Endothelial cell of umbilical vein (primary cell): ENCODE data around the gene TEX12. TPM values are rescaled to one million over a fixed set of nuclear protein-coding genes. Genes with fewer than 3 reads are reported as not detected.

Experiments
- BruUV-seq: library from RNA; stranded (reverse); fragments of 400-500 nt; replicated peaks from 2 replicates; lab custom pipeline; 2021; lab: Mats Ljungman, UMichigan
- CTCF ChIA-PET: fragments of 300-600, 350-600 bp; sonication (Branson Sonifier 250); formaldehyde crosslinking; loops from one replicate; lab custom pipeline; 2021; ENCODE audit warnings: antibody characterized with exemption, inconsistent platforms; lab: Charles Lee
- POLR2A ChIA-PET: fragments of 300-600, 350-600 bp; sonication (Branson Sonifier 250); formaldehyde crosslinking; loops from one replicate; lab custom pipeline; 2021; ENCODE audit warnings: antibody characterized with exemption, inconsistent platforms; lab: Charles Lee
- DNase-seq: peaks from one replicate; pipeline ENCODE4 v3.0.0-alpha.2; 2011; ENCODE audit warnings: low read depth, low spot score
- FAIRE-seq: peaks from 2 replicates; lab custom pipeline; 2011; peaks lifted over from hg19 to GRCh38; lab: Jason Lieb, UNC
- H2AFZ ChIP-seq: 2 replicates; pipeline ENCODE4 v1.6.0; 2012; ENCODE audit warnings: low read depth, low read length, control low read depth, inconsistent platforms
- H3K27ac ChIP-seq: 2 replicates; pipeline ENCODE4 v1.5.1; 2011; ENCODE audit warnings: low read depth, mild to moderate bottlenecking, control low read depth, low read length, moderate library complexity; ENCODE audit not compliant: insufficient read depth
- H3K27me3 ChIP-seq, 2 experiments: 2 replicates each; pipeline versions ENCODE4 v1.6.0 to v1.6.1; 2011; ENCODE audit warnings: low read length in 2 of 2, mixed read lengths in 1 of 2; ENCODE audit not compliant: control insufficient read depth in 2 of 2, insufficient read depth in 2 of 2
- H3K36me3 ChIP-seq, 2 experiments: 2 replicates in 1 of 2; 3 replicates in 1 of 2; pipeline ENCODE4 v1.5.1; 2011; ENCODE audit warnings: low read length in 2 of 2, mild to moderate bottlenecking in 1 of 2, moderate library complexity in 1 of 2; ENCODE audit not compliant: control insufficient read depth in 2 of 2, insufficient read depth in 2 of 2; ENCODE audit errors: extremely low read depth in 1 of 2
- H3K4me1 ChIP-seq: 3 replicates; pipeline ENCODE4 v1.5.1; 2011; ENCODE audit warnings: mild to moderate bottlenecking, low read length; ENCODE audit not compliant: control insufficient read depth, insufficient read depth; ENCODE audit errors: extremely low read depth
- H3K4me2 ChIP-seq: 2 replicates; pipeline ENCODE4 v1.6.1; 2011; ENCODE audit warnings: low read length, control low read depth, mixed read lengths; ENCODE audit not compliant: insufficient read depth
- H3K4me3 ChIP-seq, 3 experiments: fragments of 200-600 bp in 1 of 3; sonication (generic), shearing (Covaris generic) in 1 of 3; replicated peaks in 1 of 3; 2 replicates each; pipeline ENCODE4 v1.5.1; 2011 to 2016; ENCODE audit warnings: control low read depth in 3 of 3, low read length in 3 of 3, mild to moderate bottlenecking in 2 of 3, inconsistent platforms in 1 of 3, low read depth in 1 of 3, moderate library complexity in 1 of 3; ENCODE audit not compliant: insufficient read depth in 1 of 3
- H3K79me2 ChIP-seq: 2 replicates; pipeline ENCODE4 v1.6.0; 2012; ENCODE audit warnings: low read length, inconsistent platforms; ENCODE audit not compliant: control insufficient read depth, insufficient read depth
- H3K9ac ChIP-seq: replicated peaks from 2 replicates; pipeline ENCODE3; 2011; ENCODE audit warnings: low read length, control low read depth; ENCODE audit not compliant: insufficient read depth; ENCODE audit errors: extremely low read depth
- H3K9me1 ChIP-seq: replicated peaks from 3 replicates; pipeline ENCODE4 v1.6.0; 2011; ENCODE audit warnings: mild to moderate bottlenecking, low read length; ENCODE audit not compliant: control insufficient read depth, insufficient read depth; ENCODE audit errors: extremely low read depth
- H3K9me3 ChIP-seq: replicated peaks from 2 replicates; pipeline ENCODE4 v1.5.1; 2012; ENCODE audit warnings: low read length, inconsistent platforms; ENCODE audit not compliant: control insufficient read depth, insufficient read depth
- H4K20me1 ChIP-seq: replicated peaks from 2 replicates; pipeline ENCODE3; 2011; ENCODE audit warnings: mild to moderate bottlenecking, low read length; ENCODE audit not compliant: control insufficient read depth, insufficient read depth; ENCODE audit errors: extremely low read depth
- EZH2 ChIP-seq: IDR thresholded peaks from 2 replicates; pipeline ENCODE4 v1.6.1; 2012; ENCODE audit warnings: borderline replicate concordance, low read depth, mild to moderate bottlenecking, moderate library complexity, low read length, inconsistent platforms; ENCODE audit not compliant: severe bottlenecking
- FOS ChIP-seq: IDR thresholded peaks from 2 replicates; pipeline ENCODE4 v1.6.1; 2011; ENCODE audit warnings: mild to moderate bottlenecking, low read length, moderate library complexity, borderline replicate concordance; ENCODE audit not compliant: insufficient read depth
- GATA2 ChIP-seq: IDR thresholded peaks from 2 replicates; pipeline ENCODE4 v1.7.0; 2011; ENCODE audit warnings: low read depth, mild to moderate bottlenecking, moderate library complexity, mixed read lengths, low read length; ENCODE audit not compliant: insufficient read length, insufficient read depth
- JUN ChIP-seq: IDR thresholded peaks from 2 replicates; pipeline ENCODE4 v1.6.1; 2011; ENCODE audit warnings: borderline replicate concordance, low read depth; ENCODE audit not compliant: insufficient read length, insufficient read depth
- MYC ChIP-seq: IDR thresholded peaks from one replicate; pipeline ENCODE4 v1.6.1; 2011; ENCODE audit warnings: mild to moderate bottlenecking, low read depth, low read length
- POLR2A ChIP-seq: IDR thresholded peaks from 2 replicates; pipeline ENCODE4 v1.6.1; 2012; ENCODE audit warnings: low read depth, mild to moderate bottlenecking, control low read depth, low read length
- POLR2AphosphoS5 ChIP-seq: IDR thresholded peaks from 2 replicates; pipeline ENCODE4 v1.6.1; 2012; ENCODE audit warnings: low read depth, mild to moderate bottlenecking, control low read depth, low read length, moderate library complexity; ENCODE audit not compliant: insufficient read depth
- dilution Hi-C: fragments of 300-500 bp; cut with MboI; formaldehyde crosslinking; loops from one replicate; pipeline ENCODE4 v1.15.0; 2019; ENCODE audit warnings: low sequenced_read_pairs; ENCODE audit not compliant: extremely low pct_ligation_motif_present
- intact Hi-C: fragments of 100-400 bp; cut with micrococcal nuclease; formaldehyde crosslinking; loops from one replicate; pipeline ENCODE4 v1.10.0; 2022
- polyA plus RNA-seq, 4 experiments: library from polyadenylated mRNA; depleted of rRNA in 3 of 4; stranded (reverse) in 3 of 4; unstranded in 1 of 4; fragments of >200 nt; gene quantifications; 2 replicates each; pipeline versions ENCODE4 v1.2.1 to v1.2.3, GENCODE V29; 2011 to 2012; ENCODE audit warnings: missing spikeins in 1 of 4
- total RNA-seq: library from RNA; stranded (reverse); gene quantifications from 2 replicates; pipeline ENCODE4 v1.2.3, GENCODE V29; 2021
- TF ChIP-seq, protein P1 (sequence below): IDR thresholded peaks from 2 replicates; pipeline ENCODE4 v1.6.1; 2011; ENCODE audit not compliant: insufficient read depth, insufficient read length
- TF ChIP-seq, protein P2 (sequence below), 2 donors: IDR thresholded peaks; 1 replicate in 1 of 2; 2 replicates in 1 of 2; pipeline ENCODE4 v1.5.1; 2011; ENCODE audit warnings: low read length in 2 of 2, mild to moderate bottlenecking in 2 of 2, moderate library complexity in 2 of 2, control low read depth in 1 of 2, inconsistent platforms in 1 of 2, low read depth in 1 of 2; ENCODE audit not compliant: insufficient read depth in 1 of 2; ENCODE audit errors: extremely low read depth in 1 of 2

TEX12 gene
- total and polyA plus RNA-seq, 2 donors (not counting 3 experiments of a cell fraction or from before 2014, with no cell fraction given), result 0.46 TPM; not detected in 1

DNA sequence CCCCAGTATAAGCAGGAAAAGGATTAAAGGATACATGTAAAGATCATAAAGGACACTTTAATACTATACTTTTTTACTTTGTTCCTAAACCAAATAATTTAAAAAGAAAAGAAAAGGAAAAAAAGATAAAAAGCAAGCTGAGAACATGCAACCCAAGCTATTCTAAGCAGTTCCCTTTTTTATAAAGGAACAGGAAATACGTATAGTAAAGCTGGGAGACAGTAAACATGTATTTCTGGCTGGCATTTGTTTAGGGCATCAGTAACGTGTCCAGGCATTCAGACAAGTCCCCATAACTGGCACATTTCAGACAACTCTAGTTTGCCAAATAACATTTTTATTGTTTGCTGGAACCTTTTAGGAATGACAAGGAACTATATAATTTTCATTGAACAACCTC lies 33.1 kb downstream of the TEX12 start:
- H3K79me2 ChIP-seq, result no peaks in the 10 kb centered on the region
- no peaks in the 10 kb centered on the region for H3K4me1 ChIP-seq
- no peak overlapping the region for H3K9ac ChIP-seq
- H3K9me3 ChIP-seq, result no peaks in the 10 kb centered on the region
- H3K27ac ChIP-seq, result no peak overlapping the region
- DNase-seq, result no peak
- CTCF ChIA-PET, result interaction anchor here (1.0 to 1.6 kb wide), 4 partner anchors 19 to 82 kb away, joined by 3 to 5 read pairs (median 4); no protein-coding TSS in a partner anchor
- no peak overlapping the region for H2AFZ ChIP-seq
- no peaks in the 10 kb centered on the region for H3K36me3 ChIP-seq
- H3K4me2 ChIP-seq, result no peak overlapping the region
- H4K20me1 ChIP-seq, result no peaks in the 10 kb centered on the region
- dilution Hi-C loops, result no loop called here
- FAIRE-seq, result no peak
- H3K9me1 ChIP-seq, result no peaks in the 10 kb centered on the region
- BruUV-seq, result no TSS peak
- intact Hi-C loops, result no loop called here
- peaks cover 0 to 2% of the 10 kb centered on the region in 2 experiments for H3K27me3 ChIP-seq
- POLR2A ChIA-PET, result no interaction called here
- TF ChIP-seq GATA2, result no peak
- no peak for TF ChIP-seq POLR2A
- no peak for TF ChIP-seq EZH2
- no peak for TF ChIP-seq JUN
- TF ChIP-seq, protein P1, sequence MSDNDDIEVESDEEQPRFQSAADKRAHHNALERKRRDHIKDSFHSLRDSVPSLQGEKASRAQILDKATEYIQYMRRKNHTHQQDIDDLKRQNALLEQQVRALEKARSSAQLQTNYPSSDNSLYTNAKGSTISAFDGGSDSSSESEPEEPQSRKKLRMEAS, result no peak
- TF ChIP-seq MYC, result no peak
- no peak for TF ChIP-seq POLR2AphosphoS5
- no peak overlapping the region for H3K4me3 ChIP-seq

DNA sequence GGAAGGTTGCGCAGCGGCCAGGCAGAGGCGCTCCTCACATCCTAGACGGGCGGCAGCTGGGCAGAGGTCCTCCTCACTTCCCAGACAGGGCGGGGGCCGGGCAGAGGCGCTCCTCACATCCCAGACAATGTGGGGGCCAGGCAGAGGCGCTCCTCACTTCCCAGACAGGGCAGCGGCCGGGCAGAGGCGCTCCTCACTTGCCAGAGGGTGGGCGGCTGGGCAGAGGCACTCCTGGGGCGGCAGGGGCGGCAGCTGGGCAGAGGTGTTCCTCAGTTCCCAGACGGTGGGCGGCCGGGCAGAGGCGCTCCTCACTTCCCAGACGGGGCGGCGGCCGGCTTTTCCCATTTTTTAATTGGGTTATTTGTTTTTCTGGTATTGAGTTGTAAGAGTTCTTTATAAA lies 38.9 kb downstream of the TEX12 start:
- no peaks in the 10 kb centered on the region for H3K79me2 ChIP-seq
- no peak for TF ChIP-seq EZH2
- TF ChIP-seq MYC, result no peak
- TF ChIP-seq POLR2A, result no peak
- TF ChIP-seq, protein P1, result no peak
- TF ChIP-seq JUN, result no peak
- no peak for TF ChIP-seq GATA2
- TF ChIP-seq, protein P2, sequence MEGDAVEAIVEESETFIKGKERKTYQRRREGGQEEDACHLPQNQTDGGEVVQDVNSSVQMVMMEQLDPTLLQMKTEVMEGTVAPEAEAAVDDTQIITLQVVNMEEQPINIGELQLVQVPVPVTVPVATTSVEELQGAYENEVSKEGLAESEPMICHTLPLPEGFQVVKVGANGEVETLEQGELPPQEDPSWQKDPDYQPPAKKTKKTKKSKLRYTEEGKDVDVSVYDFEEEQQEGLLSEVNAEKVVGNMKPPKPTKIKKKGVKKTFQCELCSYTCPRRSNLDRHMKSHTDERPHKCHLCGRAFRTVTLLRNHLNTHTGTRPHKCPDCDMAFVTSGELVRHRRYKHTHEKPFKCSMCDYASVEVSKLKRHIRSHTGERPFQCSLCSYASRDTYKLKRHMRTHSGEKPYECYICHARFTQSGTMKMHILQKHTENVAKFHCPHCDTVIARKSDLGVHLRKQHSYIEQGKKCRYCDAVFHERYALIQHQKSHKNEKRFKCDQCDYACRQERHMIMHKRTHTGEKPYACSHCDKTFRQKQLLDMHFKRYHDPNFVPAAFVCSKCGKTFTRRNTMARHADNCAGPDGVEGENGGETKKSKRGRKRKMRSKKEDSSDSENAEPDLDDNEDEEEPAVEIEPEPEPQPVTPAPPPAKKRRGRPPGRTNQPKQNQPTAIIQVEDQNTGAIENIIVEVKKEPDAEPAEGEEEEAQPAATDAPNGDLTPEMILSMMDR (IDR thresholded peaks at IDR 0.05; ENCODE audit: extremely low read depth in 1 of 2, insufficient read depth in 1 of 2, low read depth in 1 of 2, low read length in 2 of 2), result no peak
- TF ChIP-seq POLR2AphosphoS5, result no peak
- no peak for TF ChIP-seq FOS
- H3K9me3 ChIP-seq, result no peaks in the 10 kb centered on the region
- no peaks in the 10 kb centered on the region for H3K36me3 ChIP-seq
- ChIA-PET CTCF (interaction anchor here (0.7 to 1.4 kb wide), 2 partner anchors 13 to 74 kb away, joined by 3 to 5 read pairs; no protein-coding TSS in a partner anchor), POLR2A (no interaction called here)
- H3K27ac ChIP-seq, result no peak overlapping the region
- no TSS peak for BruUV-seq
- H3K9me1 ChIP-seq, result no peaks in the 10 kb centered on the region
- no peak overlapping the region for H3K4me3 ChIP-seq
- no peak overlapping the region for H2AFZ ChIP-seq
- H3K4me1 ChIP-seq, result no peaks in the 10 kb centered on the region
- intact Hi-C loops, result no loop called here
- DNase-seq (no peak), FAIRE-seq (no peak)
- H4K20me1 ChIP-seq, result no peaks in the 10 kb centered on the region
- dilution Hi-C loops, result no loop called here
- no peaks in the 10 kb centered on the region for H3K27me3 ChIP-seq
- no peak overlapping the region for H3K9ac ChIP-seq
- H3K4me2 ChIP-seq, result no peak overlapping the region
